ENCODE results near the gene SREBF2.

The SREBF2 gene

GRCh38 chr22:41880653-41881052 is 47.7 kb downstream of the SREBF2 start:
- DNase-seq: no peak

GRCh38 chr22:41883400-41883799 is 50.5 kb downstream of the SREBF2 start:
- DNase-seq: no peak

GRCh38 chr22:41885116-41885515 is 52.2 kb downstream of the SREBF2 start:
- no peak for DNase-seq

- DNase-seq: no peak
Observed at GRCh38 chr22:41885516-41885915, 52.6 kb downstream of the SREBF2 start.

- DNase-seq: no peak
Observed at GRCh38 chr22:41888627-41889200, 55.8 kb downstream of the SREBF2 start.

GRCh38 chr22:41891407-41891806 is 58.5 kb downstream of the SREBF2 start:
- no peak for DNase-seq

GRCh38 chr22:41892721-41893120 is 59.8 kb downstream of the SREBF2 start:
- DNase-seq: no peak

- no peak for DNase-seq
Observed at GRCh38 chr22:41893591-41894375, 60.9 kb downstream of the SREBF2 start.

GRCh38 chr22:41898645-41899044 is 65.7 kb downstream of the SREBF2 start:
- DNase-seq: no peak

- DNase-seq: no peak
Observed at GRCh38 chr22:41899110-41899509, 66.2 kb downstream of the SREBF2 start.

- DNase-seq: no peak
Observed at GRCh38 chr22:41899992-41900651, 67.2 kb downstream of the SREBF2 start.

- no peak for DNase-seq
Observed at GRCh38 chr22:41900652-41901312, 67.9 kb downstream of the SREBF2 start.

GRCh38 chr22:41902016-41902415 is 69.1 kb downstream of the SREBF2 start:
- DNase-seq: no peak

- no peak for DNase-seq
Observed at GRCh38 chr22:41902932-41903421, 70.1 kb downstream of the SREBF2 start.

- DNase-seq: no peak
Observed at GRCh38 chr22:41904450-41905410, 71.8 kb downstream of the SREBF2 start.

- no peak for DNase-seq
Observed at GRCh38 chr22:41905411-41906202, 72.7 kb downstream of the SREBF2 start.

GRCh38 chr22:41906822-41907221 is 73.9 kb downstream of the SREBF2 start:
- DNase-seq: no peak

- no peak for DNase-seq
Observed at GRCh38 chr22:41907436-41908401, 74.8 kb downstream of the SREBF2 start.

- no peak for DNase-seq
Observed at GRCh38 chr22:41908411-41909309, 75.8 kb downstream of the SREBF2 start.

Data from right hindlimb (tissue), 1 donor.